K562 (cell line): ENCODE data around the gene CLCN2. TPM values are rescaled to one million over a fixed set of nuclear protein-coding genes. Genes with fewer than 3 reads are reported as not detected.
A peak's percentile ranks its signal among the peaks of the same experiment; 100 is the strongest.

Source experiments
- BCL6 ChIP-seq: fragments of 250-450 bp; sonication (Bioruptor Pico); IDR thresholded peaks from 2 replicates; pipeline ENCODE4 v1.4.0; 2020
- E4F1 ChIP-seq: fragments of 250-450 bp; sonication (Bioruptor Pico); IDR thresholded peaks from 2 replicates; pipeline ENCODE4 v1.5.0; 2021; ENCODE audit warnings: mild to moderate bottlenecking, borderline replicate concordance
- ILF3 ChIP-seq: fragments of 450-650 bp; IDR thresholded peaks from 2 replicates; pipeline ENCODE4 v1.6.1; 2018; ENCODE audit warnings: antibody characterized with exemption, mild to moderate bottlenecking, moderate library complexity, borderline replicate concordance
- KLF10 ChIP-seq: fragments of 250-450 bp; sonication (Bioruptor Pico); IDR thresholded peaks from 2 replicates; pipeline ENCODE4 v1.6.1; 2021; ENCODE audit warnings: matching md5 sums
- MCM2 ChIP-seq: fragments of 450-650 bp; IDR thresholded peaks from 2 replicates; pipeline ENCODE4 v1.6.1; 2017; ENCODE audit warnings: low read depth, mild to moderate bottlenecking
- MCM3 ChIP-seq: fragments of 450-650 bp; IDR thresholded peaks from 2 replicates; pipeline ENCODE4 v1.6.1; 2016
- PHF8 ChIP-seq: fragments of 200-600 bp; sonication (generic); IDR thresholded peaks from 2 replicates; pipeline ENCODE4 v1.6.1; 2012; ENCODE audit warnings: mixed run types, mild to moderate bottlenecking, inconsistent platforms, low read length, moderate library complexity, borderline replicate concordance
- PHTF2 ChIP-seq: fragments of 250-450 bp; sonication (Bioruptor Pico); IDR thresholded peaks from 2 replicates; pipeline ENCODE4 v1.5.0; 2021; ENCODE audit warnings: mild to moderate bottlenecking
- RB1 ChIP-seq: fragments of 450-650 bp; IDR thresholded peaks from 2 replicates; pipeline ENCODE4 v1.6.1; 2017; ENCODE audit warnings: low read depth, mild to moderate bottlenecking
- RNF2 ChIP-seq: sonication (generic); IDR thresholded peaks from 2 replicates; pipeline ENCODE4 v1.6.1; 2016
- SIN3A ChIP-seq, 2 experiments: fragments of 150-350 bp in 1 of 2; IDR thresholded peaks; 2 replicates each; pipeline ENCODE4 v1.6.1; 2011 to 2016; ENCODE audit warnings: borderline replicate concordance in 2 of 2, low read depth in 2 of 2, low read length in 2 of 2, mild to moderate bottlenecking in 2 of 2, moderate library complexity in 2 of 2; ENCODE audit not compliant: control insufficient read depth in 1 of 2
- THRA ChIP-seq: fragments of 450-650 bp; IDR thresholded peaks from 2 replicates; pipeline ENCODE4 v1.6.1; 2017; ENCODE audit warnings: mild to moderate bottlenecking, moderate library complexity
- ZFP91 ChIP-seq: sonication (generic); formaldehyde crosslinking; IDR thresholded peaks from 2 replicates; pipeline ENCODE4 v1.8.0; 2022; ENCODE audit warnings: mild to moderate bottlenecking, missing genetic modification reagents
- ZNF445 ChIP-seq: fragments of 250-450 bp; sonication (Bioruptor Pico); IDR thresholded peaks from 2 replicates; pipeline ENCODE4 v1.4.0; 2020; ENCODE audit warnings: low read depth, mild to moderate bottlenecking, moderate library complexity
- polyA plus RNA-seq, 8 experiments: library from polyadenylated mRNA; depleted of rRNA in 4 of 8; stranded (reverse) in 5 of 8; unstranded in 3 of 8; fragments of >200 nt; fragmentation: Nextera tagmentation in 2 of 8; fragmentation: Illumina TruSeq in 1 of 8; extraction: Ambion mirVana in 2 of 8; extraction: Trizol in 1 of 8; gene quantifications; 2 replicates each; pipeline versions ENCODE4 v1.2.1 to v1.2.3, GENCODE V29; 2011 to 2014; ENCODE audit warnings: inconsistent platforms in 1 of 8, missing spikeins in 1 of 8
- total RNA-seq, 7 experiments: library from RNA; depleted of rRNA in 6 of 7; stranded (reverse); fragments of >200 nt in 6 of 7; fragmentation: Illumina TruSeq in 2 of 7; extraction: Trizol in 2 of 7; gene quantifications; 2 replicates each; pipeline versions ENCODE4 v1.2.1 to v1.2.3, GENCODE V29; 2011 to 2021; ENCODE audit warnings: low replicate concordance in 1 of 7
- TF ChIP-seq, protein P1 (sequence below): fragments of 450-650 bp; IDR thresholded peaks from 2 replicates; pipeline ENCODE4 v1.6.1; 2016; ENCODE audit warnings: mild to moderate bottlenecking
- TF ChIP-seq, protein P2 (sequence below): IDR thresholded peaks from 2 replicates; pipeline ENCODE4 v1.6.1; 2012; ENCODE audit warnings: low read depth, low read length, improper control_type of control experiment, borderline replicate concordance

The CLCN2 gene
- total and polyA plus RNA-seq, 9 of the 15 experiments (the other 6 are each of a cell fraction or from before 2014, with no cell fraction given), result 0.10 to 14.0 (median 6.9) TPM

DNA sequence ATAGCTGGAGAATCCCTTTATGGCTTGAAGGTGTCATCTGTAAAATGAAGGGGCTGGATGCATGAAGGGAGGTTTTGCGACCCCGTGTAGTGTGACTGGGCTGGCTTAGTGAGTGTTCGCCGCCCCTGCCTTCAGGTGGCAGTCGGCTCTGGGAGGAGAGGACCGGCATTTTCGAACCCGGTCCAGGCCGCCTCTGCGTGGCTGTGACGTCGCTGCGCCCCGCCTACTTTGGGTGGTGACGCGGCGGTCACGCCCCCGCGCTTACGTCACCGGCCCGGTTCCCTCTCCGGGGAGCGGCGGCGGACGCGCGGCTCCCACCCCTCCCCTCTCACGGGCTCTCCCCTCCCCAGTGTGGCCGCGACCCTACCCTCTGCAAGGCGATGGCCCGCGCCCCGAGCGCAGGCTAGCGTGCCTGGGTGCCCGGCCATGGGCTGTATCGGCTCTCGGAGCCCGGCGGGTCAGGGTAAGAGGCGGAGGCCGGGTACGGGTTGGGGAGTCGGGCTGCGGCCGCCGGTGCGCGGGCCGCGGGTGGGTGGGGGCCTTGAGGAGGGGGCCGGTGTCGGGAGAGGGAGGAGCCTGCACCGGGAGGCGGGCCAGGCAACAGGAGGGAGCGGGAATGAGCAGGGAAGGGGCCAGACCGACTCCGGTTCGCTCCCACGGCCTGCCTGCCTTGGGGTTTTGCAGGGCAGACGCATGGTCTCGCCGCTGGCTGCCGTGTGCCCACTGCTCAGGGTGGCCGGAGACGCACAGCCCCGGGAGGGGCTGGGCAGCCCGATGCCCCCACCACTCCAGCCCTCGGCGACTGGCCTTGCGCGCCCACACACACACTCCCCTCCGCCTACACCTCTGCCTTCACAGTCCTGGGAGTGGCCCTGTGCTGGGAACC lies 25.5 kb downstream of the CLCN2 start (continued):
- TF ChIP-seq, protein P1, sequence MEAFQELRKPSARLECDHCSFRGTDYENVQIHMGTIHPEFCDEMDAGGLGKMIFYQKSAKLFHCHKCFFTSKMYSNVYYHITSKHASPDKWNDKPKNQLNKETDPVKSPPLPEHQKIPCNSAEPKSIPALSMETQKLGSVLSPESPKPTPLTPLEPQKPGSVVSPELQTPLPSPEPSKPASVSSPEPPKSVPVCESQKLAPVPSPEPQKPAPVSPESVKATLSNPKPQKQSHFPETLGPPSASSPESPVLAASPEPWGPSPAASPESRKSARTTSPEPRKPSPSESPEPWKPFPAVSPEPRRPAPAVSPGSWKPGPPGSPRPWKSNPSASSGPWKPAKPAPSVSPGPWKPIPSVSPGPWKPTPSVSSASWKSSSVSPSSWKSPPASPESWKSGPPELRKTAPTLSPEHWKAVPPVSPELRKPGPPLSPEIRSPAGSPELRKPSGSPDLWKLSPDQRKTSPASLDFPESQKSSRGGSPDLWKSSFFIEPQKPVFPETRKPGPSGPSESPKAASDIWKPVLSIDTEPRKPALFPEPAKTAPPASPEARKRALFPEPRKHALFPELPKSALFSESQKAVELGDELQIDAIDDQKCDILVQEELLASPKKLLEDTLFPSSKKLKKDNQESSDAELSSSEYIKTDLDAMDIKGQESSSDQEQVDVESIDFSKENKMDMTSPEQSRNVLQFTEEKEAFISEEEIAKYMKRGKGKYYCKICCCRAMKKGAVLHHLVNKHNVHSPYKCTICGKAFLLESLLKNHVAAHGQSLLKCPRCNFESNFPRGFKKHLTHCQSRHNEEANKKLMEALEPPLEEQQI, result no peak
- TF ChIP-seq KLF10 (CRISPR knock-in tag) (no peak), MCM2 (no peak), RNF2 (no peak), PHF8 (peak; percentile 76; the same call in 1 of the 2 replicates), RB1 (peak; percentile 65), PHTF2 (CRISPR knock-in tag) (no peak), E4F1 (CRISPR knock-in tag) (no peak), BCL6 (no peak), THRA (no peak), ZFP91 (CRISPR knock-in tag) (no peak), MCM3 (no peak), ZNF445 (CRISPR knock-in tag) (no peak), SIN3A (IDR thresholded peaks at IDR 0.05; ENCODE audit: borderline replicate concordance in 2 of 2, control insufficient read depth in 1 of 2, low read depth in 2 of 2, low read length in 2 of 2) (peak in 1 of 2 experiments; percentile 21; a peak in 1 of 4 replicates), ILF3 (no peak)
- TF ChIP-seq, protein P2, sequence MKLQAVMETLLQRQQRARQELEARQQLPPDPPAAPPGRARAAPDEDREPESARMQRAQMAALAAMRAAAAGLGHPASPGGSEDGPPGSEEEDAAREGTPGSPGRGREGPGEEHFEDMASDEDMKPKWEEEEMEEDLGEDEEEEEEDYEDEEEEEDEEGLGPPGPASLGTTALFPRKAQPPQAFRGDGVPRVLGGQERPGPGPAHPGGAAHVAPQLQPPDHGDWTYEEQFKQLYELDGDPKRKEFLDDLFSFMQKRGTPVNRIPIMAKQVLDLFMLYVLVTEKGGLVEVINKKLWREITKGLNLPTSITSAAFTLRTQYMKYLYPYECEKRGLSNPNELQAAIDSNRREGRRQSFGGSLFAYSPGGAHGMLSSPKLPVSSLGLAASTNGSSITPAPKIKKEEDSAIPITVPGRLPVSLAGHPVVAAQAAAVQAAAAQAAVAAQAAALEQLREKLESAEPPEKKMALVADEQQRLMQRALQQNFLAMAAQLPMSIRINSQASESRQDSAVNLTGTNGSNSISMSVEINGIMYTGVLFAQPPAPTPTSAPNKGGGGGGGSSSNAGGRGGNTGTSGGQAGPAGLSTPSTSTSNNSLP, result no peak
